HEK293 (cell line): ENCODE measurements around the gene LMAN1L.

Experiments
- CTCF ChIA-PET: fragments of 350-600 bp; formaldehyde crosslinking; extraction: SDS; loops from one replicate; lab custom pipeline; 2021; ENCODE audit warnings: antibody characterized with exemption; lab: Yijun Ruan, JAX
- POLR2A ChIA-PET: fragments of 300-600 bp; formaldehyde crosslinking; extraction: SDS; loops from one replicate; lab custom pipeline; 2020; ENCODE audit warnings: antibody characterized with exemption, inconsistent platforms; lab: Yijun Ruan, JAX
- H3K27ac ChIP-seq: fragments of 200-500 bp; sonication (Bioruptor generic); 2 replicates; pipeline ENCODE4 v1.5.1; 2014; ENCODE audit warnings: low read depth, low read length, control low read depth, inconsistent platforms; ENCODE audit errors: extremely low read depth
- H3K36me3 ChIP-seq, 2 experiments: fragments of 200-500 bp in 1 of 2; sonication (Bioruptor generic) in 1 of 2; 1 replicate in 1 of 2; 2 replicates in 1 of 2; pipeline ENCODE4 v1.5.1; 2014 to 2017; ENCODE audit warnings: inconsistent platforms in 2 of 2, low read length in 2 of 2; ENCODE audit not compliant: control insufficient read depth in 2 of 2, insufficient read depth in 1 of 2
- H3K4me1 ChIP-seq: fragments of 200-500 bp; sonication (Bioruptor generic); 2 replicates; pipeline ENCODE4 v1.5.1; 2014; ENCODE audit warnings: mild to moderate bottlenecking, low read length, inconsistent platforms; ENCODE audit not compliant: control insufficient read depth, insufficient read depth
- H3K4me3 ChIP-seq: 2 replicates; pipeline ENCODE4 v1.5.1; 2011; ENCODE audit warnings: low read depth, mild to moderate bottlenecking, control low read depth, low read length, moderate library complexity
- H3K9me3 ChIP-seq: fragments of 200-500 bp; sonication (Bioruptor generic); 2 replicates; pipeline ENCODE4 v1.5.1; 2014; ENCODE audit warnings: low read depth, low read length, inconsistent platforms; ENCODE audit not compliant: control insufficient read depth, insufficient read depth
- FEZF1 ChIP-seq: fragments of 450-650 bp; formaldehyde crosslinking; IDR thresholded peaks from 2 replicates; pipeline ENCODE4 v1.5.1; 2016; ENCODE audit warnings: missing biosample characterization, missing genetic modification characterization
- YY1 ChIP-seq: fragments of 450-650 bp; formaldehyde crosslinking; IDR thresholded peaks from 2 replicates; pipeline ENCODE4 v1.5.1; 2018; ENCODE audit warnings: missing biosample characterization, missing genetic modification characterization
- YY2 ChIP-seq: fragments of 450-650 bp; formaldehyde crosslinking; IDR thresholded peaks from 2 replicates; pipeline ENCODE4 v1.5.1; 2016; ENCODE audit warnings: missing biosample characterization, missing genetic modification characterization
- ZEB2 ChIP-seq: fragments of 450-650 bp; formaldehyde crosslinking; IDR thresholded peaks from 2 replicates; pipeline ENCODE4 v1.5.1; 2016; ENCODE audit warnings: missing biosample characterization, missing genetic modification characterization
- ZFP69B ChIP-seq: fragments of 450-650 bp; formaldehyde crosslinking; IDR thresholded peaks from 2 replicates; pipeline ENCODE4 v1.5.1; 2016; ENCODE audit warnings: missing biosample characterization, missing genetic modification characterization
- ZIC2 ChIP-seq: fragments of 450-650 bp; formaldehyde crosslinking; IDR thresholded peaks from 2 replicates; pipeline ENCODE4 v1.5.1; 2016; ENCODE audit warnings: missing biosample characterization, missing genetic modification characterization
- ZNF155 ChIP-seq: fragments of 450-650 bp; formaldehyde crosslinking; IDR thresholded peaks from 2 replicates; pipeline ENCODE4 v1.5.1; 2016; ENCODE audit warnings: missing biosample characterization, missing genetic modification characterization
- ZNF211 ChIP-seq: fragments of 450-650 bp; formaldehyde crosslinking; IDR thresholded peaks from 2 replicates; pipeline ENCODE4 v1.5.1; 2016; ENCODE audit warnings: low read depth, missing biosample characterization, missing genetic modification characterization
- ZNF274 ChIP-seq, 2 experiments: fragments of 200-500 bp in 1 of 2; fragments of 450-650 bp in 1 of 2; sonication (Bioruptor generic) in 1 of 2; formaldehyde crosslinking in 1 of 2; IDR thresholded peaks; 2 replicates each; pipeline versions ENCODE4 v1.5.1 to v1.6.1; 2014 to 2016; ENCODE audit warnings: borderline replicate concordance in 1 of 2, inconsistent platforms in 1 of 2, low read length in 1 of 2, missing biosample characterization in 1 of 2, missing genetic modification characterization in 1 of 2
- ZNF302 ChIP-seq: fragments of 450-650 bp; formaldehyde crosslinking; IDR thresholded peaks from 2 replicates; pipeline ENCODE4 v1.5.1; 2016; ENCODE audit warnings: missing biosample characterization, missing genetic modification characterization, low read depth
- ZNF404 ChIP-seq: fragments of 450-650 bp; formaldehyde crosslinking; IDR thresholded peaks from 2 replicates; pipeline ENCODE4 v1.5.1; 2017; ENCODE audit warnings: missing biosample characterization, missing genetic modification characterization
- ZNF514 ChIP-seq: fragments of 450-650 bp; formaldehyde crosslinking; IDR thresholded peaks from 2 replicates; pipeline ENCODE4 v1.5.1; 2016; ENCODE audit warnings: missing biosample characterization, missing genetic modification characterization
- ZNF777 ChIP-seq: fragments of 450-650 bp; formaldehyde crosslinking; IDR thresholded peaks from 2 replicates; pipeline ENCODE4 v1.5.1; 2017; ENCODE audit warnings: missing biosample characterization, missing genetic modification characterization, borderline replicate concordance
- ZSCAN23 ChIP-seq: fragments of 450-650 bp; formaldehyde crosslinking; IDR thresholded peaks from 2 replicates; pipeline ENCODE4 v1.5.1; 2016; ENCODE audit warnings: missing biosample characterization, missing genetic modification characterization
- TF ChIP-seq, protein P1 (sequence below): fragments of 450-650 bp; formaldehyde crosslinking; IDR thresholded peaks from 2 replicates; pipeline ENCODE4 v1.5.1; 2017; ENCODE audit warnings: missing biosample characterization, missing genetic modification characterization
- TF ChIP-seq, protein P2 (sequence below): fragments of 450-650 bp; formaldehyde crosslinking; IDR thresholded peaks from 2 replicates; pipeline ENCODE4 v1.5.1; 2016; ENCODE audit warnings: missing biosample characterization, missing genetic modification characterization, low read depth
- TF ChIP-seq, protein P3 (sequence below): fragments of 450-650 bp; formaldehyde crosslinking; IDR thresholded peaks from 2 replicates; pipeline ENCODE4 v1.5.1; 2016; ENCODE audit warnings: missing biosample characterization, missing genetic modification characterization
- TF ChIP-seq, protein P4 (sequence below): fragments of 450-650 bp; formaldehyde crosslinking; IDR thresholded peaks from 2 replicates; pipeline ENCODE4 v1.5.0; 2017; ENCODE audit warnings: missing biosample characterization, missing genetic modification characterization, borderline replicate concordance

LMAN1L gene

DNA sequence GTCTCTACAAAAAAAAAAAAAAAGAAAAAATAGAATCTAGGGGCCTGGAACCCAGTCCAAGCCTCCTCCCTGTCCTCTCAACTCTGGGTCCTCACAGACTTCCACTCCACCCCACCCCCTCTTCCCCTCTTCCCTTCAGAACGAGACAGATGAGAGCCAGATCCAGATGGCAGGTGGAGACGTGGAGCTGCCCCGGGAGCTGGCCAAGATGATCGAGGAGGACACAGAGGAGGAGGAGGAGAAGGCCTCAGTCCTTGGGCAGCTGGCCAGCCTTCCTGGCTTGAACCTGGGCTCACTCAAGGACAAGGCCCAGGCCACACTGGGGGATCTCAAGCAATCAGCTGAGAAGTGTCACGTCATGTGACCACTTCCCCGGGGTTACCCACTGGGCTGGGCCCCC, 17.4 kb downstream of the LMAN1L start:
- CTCF ChIA-PET, result interaction anchor here (1.3 to 8.3 kb wide), 3 partner anchors 30 to 60 kb away, joined by 5 to 63 read pairs (median 6); no protein-coding TSS in a partner anchor
- Histone ChIP-seq H3K36me3 (no peaks in the 10 kb centered on the region), H3K9me3 (no peaks in the 10 kb centered on the region), H3K4me1 (0 out of 2 replicates have a peak, but pooled peaks cover 2% of the 10 kb centered on the region), H3K4me3 (no peak overlapping the region)
- POLR2A ChIA-PET, result no interaction called here
- TF ChIP-seq, protein P1, sequence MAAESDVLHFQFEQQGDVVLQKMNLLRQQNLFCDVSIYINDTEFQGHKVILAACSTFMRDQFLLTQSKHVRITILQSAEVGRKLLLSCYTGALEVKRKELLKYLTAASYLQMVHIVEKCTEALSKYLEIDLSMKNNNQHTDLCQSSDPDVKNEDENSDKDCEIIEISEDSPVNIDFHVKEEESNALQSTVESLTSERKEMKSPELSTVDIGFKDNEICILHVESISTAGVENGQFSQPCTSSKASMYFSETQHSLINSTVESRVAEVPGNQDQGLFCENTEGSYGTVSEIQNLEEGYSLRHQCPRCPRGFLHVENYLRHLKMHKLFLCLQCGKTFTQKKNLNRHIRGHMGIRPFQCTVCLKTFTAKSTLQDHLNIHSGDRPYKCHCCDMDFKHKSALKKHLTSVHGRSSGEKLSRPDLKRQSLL, result 0 out of 2 replicates have a peak, but pooled peaks have one; percentile 24
- TF ChIP-seq ZIC2 (tag by site-specific recombination) (0 out of 2 replicates have a peak, but pooled peaks have one; percentile 27), ZEB2 (no peak)
- TF ChIP-seq, all 188 proteins: peak for 2
- no peak overlapping the region for H3K27ac ChIP-seq

DNA sequence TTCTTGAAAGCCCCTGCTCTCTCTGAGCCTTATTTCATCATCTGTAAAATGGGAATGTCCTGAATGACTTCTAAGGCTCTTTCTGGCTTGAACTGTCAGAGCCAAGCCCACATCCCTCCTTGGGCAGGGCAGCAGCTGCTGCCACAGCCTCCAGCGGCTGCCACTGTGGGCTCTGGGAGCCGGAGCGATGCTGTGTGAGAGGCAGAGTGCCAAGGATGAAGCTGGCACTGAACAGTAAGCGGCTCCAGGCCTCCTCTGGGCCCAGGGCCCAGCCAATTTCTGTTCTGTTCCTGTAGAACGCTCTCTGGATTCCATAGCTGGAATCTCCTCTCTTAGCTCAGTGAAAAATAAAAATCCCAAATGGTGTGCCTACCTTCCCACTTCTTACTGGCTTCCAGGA, 18.2 kb downstream of the LMAN1L start:
- ChIA-PET CTCF (interaction anchor here (0.9 to 8.3 kb wide), 5 partner anchors 11 to 119 kb away, joined by 3 to 63 read pairs (median 5); no protein-coding TSS in a partner anchor), POLR2A (no interaction called here)
- Histone ChIP-seq H3K4me3 (no peak overlapping the region), H3K9me3 (no peaks in the 10 kb centered on the region), H3K36me3 (peaks cover 0 to 6% of the 10 kb centered on the region in 2 experiments; a peak in 1 of 3 replicates), H3K4me1 (0 out of 2 replicates have a peak, but pooled peaks cover 2% of the 10 kb centered on the region), H3K27ac (no peak overlapping the region)
- TF ChIP-seq ZNF777 (tag by site-specific recombination) (no peak), ZNF211 (tag by site-specific recombination) (0 out of 2 replicates have a peak, but pooled peaks have one; percentile 6)
- TF ChIP-seq, protein P2, sequence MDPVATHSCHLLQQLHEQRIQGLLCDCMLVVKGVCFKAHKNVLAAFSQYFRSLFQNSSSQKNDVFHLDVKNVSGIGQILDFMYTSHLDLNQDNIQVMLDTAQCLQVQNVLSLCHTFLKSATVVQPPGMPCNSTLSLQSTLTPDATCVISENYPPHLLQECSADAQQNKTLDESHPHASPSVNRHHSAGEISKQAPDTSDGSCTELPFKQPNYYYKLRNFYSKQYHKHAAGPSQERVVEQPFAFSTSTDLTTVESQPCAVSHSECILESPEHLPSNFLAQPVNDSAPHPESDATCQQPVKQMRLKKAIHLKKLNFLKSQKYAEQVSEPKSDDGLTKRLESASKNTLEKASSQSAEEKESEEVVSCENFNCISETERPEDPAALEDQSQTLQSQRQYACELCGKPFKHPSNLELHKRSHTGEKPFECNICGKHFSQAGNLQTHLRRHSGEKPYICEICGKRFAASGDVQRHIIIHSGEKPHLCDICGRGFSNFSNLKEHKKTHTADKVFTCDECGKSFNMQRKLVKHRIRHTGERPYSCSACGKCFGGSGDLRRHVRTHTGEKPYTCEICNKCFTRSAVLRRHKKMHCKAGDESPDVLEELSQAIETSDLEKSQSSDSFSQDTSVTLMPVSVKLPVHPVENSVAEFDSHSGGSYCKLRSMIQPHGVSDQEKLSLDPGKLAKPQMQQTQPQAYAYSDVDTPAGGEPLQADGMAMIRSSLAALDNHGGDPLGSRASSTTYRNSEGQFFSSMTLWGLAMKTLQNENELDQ (tag by site-specific recombination), result no peak

DNA sequence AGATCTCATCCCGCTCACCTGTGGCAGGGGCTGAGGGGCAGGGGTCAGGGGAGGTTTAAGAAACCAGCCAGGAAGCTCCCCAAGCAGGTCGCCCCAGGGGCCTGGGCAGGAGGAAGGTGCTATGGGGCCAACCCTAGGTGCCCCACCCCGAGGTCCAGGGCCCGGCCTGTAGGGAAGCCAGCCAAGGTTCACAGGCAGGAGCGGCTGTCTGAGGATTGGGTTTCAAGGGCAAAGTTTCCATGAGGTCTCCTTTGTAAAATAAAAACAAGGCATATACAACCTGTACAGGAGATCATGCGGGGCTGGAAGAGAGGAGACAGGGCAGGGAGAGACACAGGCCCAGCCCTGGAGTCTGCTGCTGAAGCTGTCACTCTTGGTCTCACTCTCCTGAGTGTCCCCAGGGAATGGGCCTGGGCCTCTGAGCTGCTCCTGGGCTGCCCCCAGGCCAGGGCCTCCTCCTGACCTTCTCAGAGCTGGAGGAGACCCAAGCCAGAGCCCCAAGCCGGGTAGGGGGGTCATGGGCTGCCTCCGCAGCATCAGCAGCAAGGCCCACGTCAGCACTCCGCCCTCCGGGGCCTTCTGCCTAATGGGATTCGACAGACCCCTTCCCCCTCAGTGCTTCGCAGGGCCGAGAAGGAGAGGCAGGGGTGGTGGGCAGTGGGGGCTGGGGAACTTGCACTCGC, 19.3 kb downstream of the LMAN1L start:
- H3K36me3 ChIP-seq, result peaks cover 7 to 13% of the 10 kb centered on the region in 2 experiments; a peak in 2 of 3 replicates
- H3K4me3 ChIP-seq, result no peak overlapping the region
- POLR2A ChIA-PET, result no interaction called here
- H3K27ac ChIP-seq, result no peak overlapping the region
- TF ChIP-seq, protein P3, sequence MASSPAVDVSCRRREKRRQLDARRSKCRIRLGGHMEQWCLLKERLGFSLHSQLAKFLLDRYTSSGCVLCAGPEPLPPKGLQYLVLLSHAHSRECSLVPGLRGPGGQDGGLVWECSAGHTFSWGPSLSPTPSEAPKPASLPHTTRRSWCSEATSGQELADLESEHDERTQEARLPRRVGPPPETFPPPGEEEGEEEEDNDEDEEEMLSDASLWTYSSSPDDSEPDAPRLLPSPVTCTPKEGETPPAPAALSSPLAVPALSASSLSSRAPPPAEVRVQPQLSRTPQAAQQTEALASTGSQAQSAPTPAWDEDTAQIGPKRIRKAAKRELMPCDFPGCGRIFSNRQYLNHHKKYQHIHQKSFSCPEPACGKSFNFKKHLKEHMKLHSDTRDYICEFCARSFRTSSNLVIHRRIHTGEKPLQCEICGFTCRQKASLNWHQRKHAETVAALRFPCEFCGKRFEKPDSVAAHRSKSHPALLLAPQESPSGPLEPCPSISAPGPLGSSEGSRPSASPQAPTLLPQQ, result no peak
- TF ChIP-seq, all 188 proteins: peak for 0
- CTCF ChIA-PET, result interaction anchor here (0.6 to 8.3 kb wide), 4 partner anchors 23 to 157 kb away, joined by 3 to 63 read pairs (median 5); no protein-coding TSS in a partner anchor
- Histone ChIP-seq H3K9me3 (no peaks in the 10 kb centered on the region), H3K4me1 (no peaks in the 10 kb centered on the region)

DNA sequence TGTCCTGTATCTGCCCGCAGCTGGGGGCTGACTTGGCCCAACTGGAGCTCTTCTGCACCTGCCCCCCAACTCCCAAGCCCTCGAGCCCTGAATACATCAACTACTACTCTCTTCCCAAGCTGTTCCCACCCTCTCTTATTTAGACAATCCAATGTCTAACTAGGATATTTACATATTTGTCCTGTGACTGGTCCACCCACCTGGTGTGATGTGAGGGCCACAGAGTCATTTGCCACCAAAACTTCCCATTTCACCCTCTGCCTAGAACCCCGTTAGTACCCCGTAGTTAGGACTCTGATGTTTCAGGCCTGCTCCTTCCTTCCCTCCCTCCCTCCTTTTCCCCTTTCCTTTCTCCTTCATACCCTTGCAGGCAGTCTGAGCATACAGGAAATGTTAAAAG, 20.2 kb downstream of the LMAN1L start:
- Histone ChIP-seq H3K4me3 (no peak overlapping the region), H3K36me3 (peaks cover 7 to 18% of the 10 kb centered on the region in 2 experiments; a peak in 2 of 3 replicates), H3K4me1 (no peaks in the 10 kb centered on the region), H3K9me3 (no peaks in the 10 kb centered on the region), H3K27ac (no peak overlapping the region)
- ChIA-PET POLR2A (interaction anchor here (1.4 kb wide), 1 partner anchor 62 kb away, joined by 3 read pairs; no protein-coding TSS in a partner anchor), CTCF (interaction anchor here (0.6 to 8.3 kb wide), 6 partner anchors 9 to 156 kb away, joined by 3 to 63 read pairs (median 4); no protein-coding TSS in a partner anchor)
- TF ChIP-seq ZNF514 (tag by site-specific recombination) (no peak), ZNF155 (tag by site-specific recombination) (no peak), YY1 (tag by site-specific recombination) (no peak), YY2 (tag by site-specific recombination) (no peak), ZNF404 (no peak), FEZF1 (tag by site-specific recombination) (no peak), ZNF274 (IDR thresholded peaks at IDR 0.05; ENCODE audit: low read length) (no peak), ZNF274 (tag by site-specific recombination; IDR thresholded peaks at IDR 0.05; ENCODE audit: borderline replicate concordance) (no peak), ZNF302 (no peak), ZFP69B (no peak), ZSCAN23 (no peak)
- TF ChIP-seq, protein P4, sequence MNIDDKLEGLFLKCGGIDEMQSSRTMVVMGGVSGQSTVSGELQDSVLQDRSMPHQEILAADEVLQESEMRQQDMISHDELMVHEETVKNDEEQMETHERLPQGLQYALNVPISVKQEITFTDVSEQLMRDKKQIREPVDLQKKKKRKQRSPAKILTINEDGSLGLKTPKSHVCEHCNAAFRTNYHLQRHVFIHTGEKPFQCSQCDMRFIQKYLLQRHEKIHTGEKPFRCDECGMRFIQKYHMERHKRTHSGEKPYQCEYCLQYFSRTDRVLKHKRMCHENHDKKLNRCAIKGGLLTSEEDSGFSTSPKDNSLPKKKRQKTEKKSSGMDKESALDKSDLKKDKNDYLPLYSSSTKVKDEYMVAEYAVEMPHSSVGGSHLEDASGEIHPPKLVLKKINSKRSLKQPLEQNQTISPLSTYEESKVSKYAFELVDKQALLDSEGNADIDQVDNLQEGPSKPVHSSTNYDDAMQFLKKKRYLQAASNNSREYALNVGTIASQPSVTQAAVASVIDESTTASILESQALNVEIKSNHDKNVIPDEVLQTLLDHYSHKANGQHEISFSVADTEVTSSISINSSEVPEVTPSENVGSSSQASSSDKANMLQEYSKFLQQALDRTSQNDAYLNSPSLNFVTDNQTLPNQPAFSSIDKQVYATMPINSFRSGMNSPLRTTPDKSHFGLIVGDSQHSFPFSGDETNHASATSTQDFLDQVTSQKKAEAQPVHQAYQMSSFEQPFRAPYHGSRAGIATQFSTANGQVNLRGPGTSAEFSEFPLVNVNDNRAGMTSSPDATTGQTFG (tag by site-specific recombination), result no peak
